ENCODE results near the gene SHPK.

GRCh38 chr17:3641014-3641413 is 5.0 kb upstream of the SHPK start:
- TF ChIP-seq CTCF (conservative IDR thresholded peaks at IDR 0.05; ENCODE audit: low read depth, low read length) (no peak), EZH2 (IDR thresholded peaks at IDR 0.05; ENCODE audit: borderline replicate concordance, low read depth, low read length, poor library complexity, severe bottlenecking) (no peak)
